Activated naive CD8-positive, alpha-beta T cell treated with anti-CD3 and anti-CD28 coated beads, Interleukin-2, amount 50 U/mL, for 16 hours (primary cell): ENCODE data around the gene VSTM2B.
"Not testable (repeated sequence)": the region's sequence is repeated elsewhere in the genome, so short reads cannot be mapped to it uniquely, and the experiment has no call there.

ENCODE experiments used
- DNase-seq: peaks from one replicate; pipeline ENCODE4 v3.0.0-alpha.2; 2020; ENCODE audit warnings: low read depth, low spot score

The VSTM2B gene

GRCh38 chr19:29545866-29546582 lies 20.2 kb downstream of the VSTM2B start:
- no peak for DNase-seq

DNA sequence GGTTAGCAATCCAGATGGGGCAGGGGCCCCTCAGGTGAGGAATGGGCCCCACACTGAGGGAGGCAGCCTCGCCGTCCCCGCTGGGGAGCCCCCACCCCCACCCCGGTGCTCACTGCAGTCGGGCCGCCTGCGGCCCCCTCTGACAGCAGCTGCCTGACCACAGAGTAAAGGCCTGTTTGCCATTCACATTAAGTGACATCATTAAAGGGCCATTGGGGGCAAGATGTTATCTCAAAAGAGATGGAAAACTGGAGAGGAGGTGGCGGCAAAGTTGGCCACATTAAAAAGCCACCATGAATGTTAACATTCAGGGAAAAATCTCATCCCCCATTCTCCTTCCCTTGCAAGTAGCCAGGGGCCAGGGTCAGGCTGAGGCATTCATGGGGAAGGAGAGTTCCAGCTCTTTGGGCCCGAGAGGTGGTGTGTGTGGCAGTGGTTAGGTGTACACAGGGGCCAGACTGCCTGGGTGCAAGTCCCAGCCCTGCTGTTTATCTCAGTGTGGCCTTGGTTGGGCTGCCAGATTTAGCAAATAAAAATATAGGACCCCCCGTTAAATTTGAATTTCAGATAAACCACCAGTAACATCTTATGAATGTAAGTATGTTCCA lies 20.9 kb downstream of the VSTM2B start:
- no peak for DNase-seq

GRCh38 chr19:29547361-29547960 lies 21.7 kb downstream of the VSTM2B start:
- DNase-seq = no peak

GRCh38 chr19:29547981-29548380 lies 22.2 kb downstream of the VSTM2B start:
- DNase-seq = no peak

DNA sequence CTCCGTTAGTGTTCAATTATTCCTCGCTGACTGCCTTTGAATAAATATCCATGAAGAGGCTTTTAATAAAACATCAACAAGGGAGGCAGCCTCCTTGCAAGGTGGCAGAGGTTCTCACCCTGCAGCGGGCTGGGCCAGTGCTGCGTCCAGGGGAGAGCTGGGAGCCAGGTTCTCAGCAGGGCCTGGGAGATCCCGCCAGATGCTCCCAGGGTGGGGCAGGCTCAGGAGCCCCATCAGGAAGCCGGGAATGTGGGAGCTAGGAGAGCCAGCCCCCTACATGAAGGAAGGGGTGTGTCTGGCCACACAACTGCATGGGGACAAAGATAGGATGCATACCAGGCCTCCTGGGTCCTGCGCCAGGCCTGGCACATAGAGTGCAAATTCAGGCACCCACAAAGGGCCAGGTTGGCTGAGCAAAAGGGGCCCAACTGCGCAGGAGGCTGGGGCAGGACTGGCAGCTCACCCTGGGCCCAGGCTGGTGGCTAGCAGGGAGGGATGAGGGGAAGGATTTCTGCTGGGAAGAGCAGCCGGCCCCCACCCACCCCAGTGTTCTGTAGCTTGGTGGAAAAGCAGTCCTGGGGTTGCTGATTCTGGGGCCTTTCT lies 22.8 kb downstream of the VSTM2B start:
- DNase-seq = no peak

GRCh38 chr19:29549105-29550070 lies 23.6 kb downstream of the VSTM2B start:
- DNase-seq = no peak

DNA sequence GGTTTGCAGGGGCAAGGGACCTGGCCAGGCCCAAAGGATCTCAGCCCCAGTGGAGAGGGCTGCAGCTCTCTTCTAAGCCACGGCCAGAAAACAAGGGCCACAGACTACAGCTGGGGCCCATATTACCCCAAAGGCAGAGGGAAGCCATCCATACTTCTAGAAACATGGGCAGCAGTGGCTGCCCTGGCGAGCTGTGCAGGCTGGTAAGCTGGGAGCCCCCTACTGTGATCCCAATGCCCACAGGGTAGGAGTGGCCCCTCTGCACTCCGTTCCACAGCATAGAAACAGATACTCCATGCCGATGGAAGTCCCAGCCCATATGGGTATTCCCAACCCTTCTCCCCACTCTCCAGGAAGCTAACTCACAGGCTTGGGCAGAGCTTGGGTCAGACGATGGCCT lies 25.1 kb downstream of the VSTM2B start:
- DNase-seq = no peak

- DNase-seq = no peak
These were observed 26.0 kb downstream of the VSTM2B start for GRCh38 chr19:29551774-29552173.

- DNase-seq = no peak
These were observed 26.9 kb downstream of the VSTM2B start for GRCh38 chr19:29552454-29553280.

DNA sequence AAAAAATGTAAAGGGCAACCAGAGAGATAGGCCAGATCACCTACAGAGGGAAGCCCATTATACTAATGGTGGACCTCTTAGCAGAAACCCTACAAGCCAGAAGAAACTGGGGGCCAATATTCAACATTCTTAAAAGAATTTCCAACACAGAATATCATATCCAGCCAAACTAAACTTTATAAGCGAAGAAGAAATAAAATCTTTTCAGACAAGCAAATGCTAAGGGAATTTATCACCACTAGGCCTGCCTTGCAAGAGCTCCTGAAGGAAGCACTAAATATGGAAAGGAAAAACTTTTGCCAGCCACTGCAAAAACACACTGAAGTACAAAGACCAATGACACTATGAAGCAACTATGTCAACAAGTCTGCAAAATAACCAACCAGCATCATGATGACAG lies 28.4 kb downstream of the VSTM2B start:
- DNase-seq = no peak

GRCh38 chr19:29559110-29559509 lies 33.3 kb downstream of the VSTM2B start:
- DNase-seq = not testable (repeated sequence)

DNA sequence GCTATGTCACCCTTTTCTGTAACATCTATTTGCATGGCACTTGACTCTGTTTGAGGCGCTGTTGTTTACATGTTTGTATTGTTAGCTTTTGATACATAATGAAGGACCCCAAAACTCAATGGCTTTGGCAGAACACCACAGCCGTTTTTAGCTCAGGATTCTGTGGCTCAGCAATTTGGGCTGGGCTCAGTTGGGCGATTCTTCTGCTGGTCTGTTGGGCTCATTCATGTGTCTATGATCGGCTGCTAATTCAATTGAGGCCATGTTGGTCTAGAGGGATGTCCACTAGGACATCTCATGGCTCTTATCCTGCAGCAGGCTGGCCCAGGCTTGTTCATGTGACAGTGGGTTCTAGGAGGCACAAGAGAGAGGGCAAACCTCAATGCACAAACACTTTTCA lies 33.9 kb downstream of the VSTM2B start:
- DNase-seq = no peak

DNA sequence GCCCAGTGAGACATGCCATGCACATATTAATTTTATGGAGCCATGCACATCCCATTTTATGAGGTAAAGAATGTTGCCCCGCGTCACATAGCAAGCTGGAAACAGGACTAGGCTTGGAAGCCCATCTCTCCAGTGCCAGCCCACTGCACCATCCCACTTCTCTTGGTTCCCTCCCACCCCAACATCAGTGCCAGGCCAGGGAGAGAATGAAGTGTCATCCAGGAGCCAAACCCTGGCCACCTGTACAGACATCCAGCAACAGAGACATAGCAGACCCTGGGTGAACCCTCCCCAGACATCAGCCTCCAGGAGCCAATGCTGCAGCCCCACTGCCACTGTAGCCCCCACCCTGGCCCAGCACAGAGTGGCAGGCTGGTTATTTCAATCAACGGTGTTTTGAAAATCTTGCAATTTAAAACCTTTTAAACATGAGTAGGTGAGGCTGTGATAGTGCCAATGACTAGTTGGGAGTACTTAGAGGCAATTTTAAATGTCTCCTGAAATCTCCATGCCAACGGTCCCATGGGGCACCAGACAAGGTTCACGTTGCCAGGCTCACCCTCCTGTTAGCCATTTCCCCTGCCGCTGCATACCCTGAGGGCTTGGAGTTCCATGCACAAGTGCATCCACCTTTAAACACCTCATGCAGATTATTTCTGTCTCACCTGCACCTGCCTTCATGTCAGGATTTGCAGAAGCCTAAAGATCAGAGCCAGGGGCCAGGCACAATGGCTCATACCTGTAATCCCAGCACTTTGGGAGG lies 34.7 kb downstream of the VSTM2B start:
- DNase-seq = no peak

GRCh38 chr19:29561601-29562000 lies 35.8 kb downstream of the VSTM2B start:
- no peak for DNase-seq

GRCh38 chr19:29562299-29563297 lies 36.8 kb downstream of the VSTM2B start:
- DNase-seq = no peak

- no peak for DNase-seq
These were observed 37.8 kb downstream of the VSTM2B start for GRCh38 chr19:29563486-29564101.

- DNase-seq = no peak
These were observed 38.8 kb downstream of the VSTM2B start for GRCh38 chr19:29564574-29565005.

GRCh38 chr19:29565171-29565570 lies 39.4 kb downstream of the VSTM2B start:
- no peak for DNase-seq
